Measurements from ENCODE around the gene GPC6.

Gene GPC6

DNA sequence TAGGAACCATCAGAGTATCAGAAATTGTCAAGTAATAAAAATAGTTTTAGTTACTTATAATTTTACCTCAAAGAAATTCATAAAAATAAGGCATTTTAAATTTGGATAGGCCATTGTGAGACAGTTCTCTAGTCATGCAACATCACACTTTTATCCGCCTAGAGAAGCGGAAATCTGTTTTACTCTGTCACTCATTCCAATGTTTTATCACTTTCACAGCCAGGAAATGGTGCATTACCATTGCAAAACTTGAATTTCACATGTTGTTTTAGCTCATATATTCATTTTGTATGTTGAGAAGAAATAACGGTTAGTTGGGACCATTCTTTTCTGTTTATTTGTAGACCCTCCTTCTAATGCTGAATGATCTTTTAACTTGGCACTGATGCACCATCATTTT is 427.2 kb downstream of the GPC6 start:
- Histone ChIP-seq H3K4me2 (ENCODE audit: low read length) (no peak overlapping the region), H3K4me1 (ENCODE audit: low read length) (no peaks in the 10 kb centered on the region), H2AFZ (ENCODE audit: low read depth, low read length) (no peak overlapping the region), H3K9ac (ENCODE audit: low read length) (no peak overlapping the region), H3K27ac (ENCODE audit: low read length) (no peak overlapping the region), H3K4me3 (ENCODE audit: low read length) (no peak overlapping the region), H3K36me3 (replicated peaks; ENCODE audit: low read depth, low read length) (no peaks in the 10 kb centered on the region), H3K79me2 (ENCODE audit: low read length) (no peaks in the 10 kb centered on the region), H4K20me1 (ENCODE audit: insufficient read depth, low read length) (no peaks in the 10 kb centered on the region), H3K27me3 (ENCODE audit: low read depth, low read length) (no peaks in the 10 kb centered on the region), H3K9me3 (ENCODE audit: insufficient read depth, low read length) (no peaks in the 10 kb centered on the region)
- TF ChIP-seq, protein P1, sequence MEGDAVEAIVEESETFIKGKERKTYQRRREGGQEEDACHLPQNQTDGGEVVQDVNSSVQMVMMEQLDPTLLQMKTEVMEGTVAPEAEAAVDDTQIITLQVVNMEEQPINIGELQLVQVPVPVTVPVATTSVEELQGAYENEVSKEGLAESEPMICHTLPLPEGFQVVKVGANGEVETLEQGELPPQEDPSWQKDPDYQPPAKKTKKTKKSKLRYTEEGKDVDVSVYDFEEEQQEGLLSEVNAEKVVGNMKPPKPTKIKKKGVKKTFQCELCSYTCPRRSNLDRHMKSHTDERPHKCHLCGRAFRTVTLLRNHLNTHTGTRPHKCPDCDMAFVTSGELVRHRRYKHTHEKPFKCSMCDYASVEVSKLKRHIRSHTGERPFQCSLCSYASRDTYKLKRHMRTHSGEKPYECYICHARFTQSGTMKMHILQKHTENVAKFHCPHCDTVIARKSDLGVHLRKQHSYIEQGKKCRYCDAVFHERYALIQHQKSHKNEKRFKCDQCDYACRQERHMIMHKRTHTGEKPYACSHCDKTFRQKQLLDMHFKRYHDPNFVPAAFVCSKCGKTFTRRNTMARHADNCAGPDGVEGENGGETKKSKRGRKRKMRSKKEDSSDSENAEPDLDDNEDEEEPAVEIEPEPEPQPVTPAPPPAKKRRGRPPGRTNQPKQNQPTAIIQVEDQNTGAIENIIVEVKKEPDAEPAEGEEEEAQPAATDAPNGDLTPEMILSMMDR (IDR thresholded peaks at IDR 0.05; ENCODE audit: low read depth, low read length): no peak

GRCh38 chr13:93655154-93655553 is 428.5 kb downstream of the GPC6 start:
- Histone ChIP-seq H3K36me3 (replicated peaks; ENCODE audit: low read depth, low read length) (no peaks in the 10 kb centered on the region), H3K27me3 (ENCODE audit: low read depth, low read length) (no peaks in the 10 kb centered on the region), H3K4me2 (ENCODE audit: low read length) (no peak overlapping the region), H3K79me2 (ENCODE audit: low read length) (no peaks in the 10 kb centered on the region), H3K4me1 (ENCODE audit: low read length) (no peaks in the 10 kb centered on the region), H3K4me3 (ENCODE audit: low read length) (no peak overlapping the region), H3K27ac (ENCODE audit: low read length) (no peak overlapping the region), H3K9me3 (ENCODE audit: insufficient read depth, low read length) (no peaks in the 10 kb centered on the region), H2AFZ (ENCODE audit: low read depth, low read length) (no peak overlapping the region), H3K9ac (ENCODE audit: low read length) (no peak overlapping the region), H4K20me1 (ENCODE audit: insufficient read depth, low read length) (no peaks in the 10 kb centered on the region)
- no peak for TF ChIP-seq EZH2phosphoT487 (IDR thresholded peaks at IDR 0.05; ENCODE audit: low read depth)
- TF ChIP-seq, protein P1 (IDR thresholded peaks at IDR 0.05; ENCODE audit: low read depth, low read length): no peak

- Histone ChIP-seq H3K27ac (ENCODE audit: low read length) (no peak overlapping the region), H2AFZ (ENCODE audit: low read depth, low read length) (no peak overlapping the region), H3K9me3 (ENCODE audit: insufficient read depth, low read length) (no peaks in the 10 kb centered on the region), H3K4me3 (ENCODE audit: low read length) (no peak overlapping the region), H3K4me2 (ENCODE audit: low read length) (no peak overlapping the region), H3K27me3 (ENCODE audit: low read depth, low read length) (no peaks in the 10 kb centered on the region), H3K79me2 (ENCODE audit: low read length) (no peaks in the 10 kb centered on the region), H4K20me1 (ENCODE audit: insufficient read depth, low read length) (no peaks in the 10 kb centered on the region), H3K4me1 (ENCODE audit: low read length) (no peaks in the 10 kb centered on the region), H3K9ac (ENCODE audit: low read length) (no peak overlapping the region), H3K36me3 (replicated peaks; ENCODE audit: low read depth, low read length) (no peaks in the 10 kb centered on the region)
- no peak for TF ChIP-seq EZH2phosphoT487 (IDR thresholded peaks at IDR 0.05; ENCODE audit: low read depth)
- TF ChIP-seq, protein P1 (IDR thresholded peaks at IDR 0.05; ENCODE audit: low read depth, low read length): no peak
Measured at GRCh38 chr13:93660391-93661063, 433.9 kb downstream of the GPC6 start.

GRCh38 chr13:93670866-93671265 is 444.3 kb downstream of the GPC6 start:
- H3K27ac ChIP-seq (ENCODE audit: low read length): no peak overlapping the region
- H2AFZ ChIP-seq (ENCODE audit: low read depth, low read length): no peak overlapping the region
- no peaks in the 10 kb centered on the region for H3K79me2 ChIP-seq (ENCODE audit: low read length)
- no peaks in the 10 kb centered on the region for H3K36me3 ChIP-seq (replicated peaks; ENCODE audit: low read depth, low read length)
- no peak overlapping the region for H3K4me2 ChIP-seq (ENCODE audit: low read length)
- H3K27me3 ChIP-seq (ENCODE audit: low read depth, low read length): no peaks in the 10 kb centered on the region
- no peaks in the 10 kb centered on the region for H4K20me1 ChIP-seq (ENCODE audit: insufficient read depth, low read length)
- H3K4me3 ChIP-seq (ENCODE audit: low read length): no peak overlapping the region
- TF ChIP-seq EZH2phosphoT487 (IDR thresholded peaks at IDR 0.05; ENCODE audit: low read depth): no peak
- TF ChIP-seq, protein P1 (IDR thresholded peaks at IDR 0.05; ENCODE audit: low read depth, low read length): no peak
- no peak overlapping the region for H3K9ac ChIP-seq (ENCODE audit: low read length)
- H3K4me1 ChIP-seq (ENCODE audit: low read length): no peaks in the 10 kb centered on the region
- H3K9me3 ChIP-seq (ENCODE audit: insufficient read depth, low read length): no peaks in the 10 kb centered on the region
